GM23338 (cell line): ENCODE results near the gene OTOA. TPM values are rescaled to one million over a fixed set of nuclear protein-coding genes. Genes with fewer than 3 reads are reported as not detected.

ENCODE experiments used
- ATAC-seq: fragments of 200-7000 bp; cut with Tn5 transposase; 3 replicates; pipeline ENCODE4 v1.9.1; 2020
- DNase-seq: peaks from one replicate; pipeline ENCODE4 v3.0.0-alpha.2; 2015; ENCODE audit warnings: low spot score
- H2AFZ ChIP-seq: fragments of 200-600 bp; sonication (generic); 2 replicates; pipeline ENCODE4 v1.8.0; 2016; ENCODE audit warnings: antibody characterized with exemption, mild to moderate bottlenecking, moderate library complexity
- H3F3A ChIP-seq: fragments of 200-600 bp; sonication (generic); replicated peaks from 2 replicates; pipeline ENCODE4 v1.8.0; 2017; ENCODE audit warnings: antibody characterized with exemption, mixed run types, low read depth
- H3K27ac ChIP-seq: fragments of 200-600 bp; sonication (generic); 2 replicates; pipeline ENCODE4 v1.6.1; 2016; ENCODE audit warnings: low read depth
- H3K27me3 ChIP-seq: fragments of 200-600 bp; sonication (generic); 2 replicates; pipeline ENCODE4 v1.8.0; 2016; ENCODE audit warnings: mild to moderate bottlenecking, mixed run types, moderate library complexity; ENCODE audit not compliant: insufficient read depth
- H3K36me3 ChIP-seq: fragments of 200-600 bp; sonication (generic); 2 replicates; pipeline ENCODE4 v1.8.0; 2016; ENCODE audit warnings: mild to moderate bottlenecking; ENCODE audit not compliant: insufficient read depth
- H3K4me1 ChIP-seq: fragments of 200-600 bp; sonication (generic); 2 replicates; pipeline ENCODE4 v1.8.0; 2016; ENCODE audit warnings: mild to moderate bottlenecking, moderate library complexity; ENCODE audit not compliant: insufficient read depth
- H3K4me2 ChIP-seq: fragments of 200-600 bp; sonication (generic); 2 replicates; pipeline ENCODE4 v1.7.1; 2017; ENCODE audit warnings: mixed run types
- H3K4me3 ChIP-seq: fragments of 200-600 bp; sonication (generic); 2 replicates; pipeline ENCODE4 v1.6.1; 2016; ENCODE audit warnings: mixed run types
- H3K79me2 ChIP-seq: fragments of 200-600 bp; sonication (generic); replicated peaks from 2 replicates; pipeline ENCODE4 v1.8.0; 2017; ENCODE audit warnings: mild to moderate bottlenecking; ENCODE audit not compliant: insufficient read depth
- H3K9me2 ChIP-seq: fragments of 200-600 bp; sonication (generic); 2 replicates; pipeline ENCODE4 v1.8.0; 2017; ENCODE audit not compliant: insufficient read depth
- H4K20me1 ChIP-seq: fragments of 200-600 bp; sonication (generic); replicated peaks from 2 replicates; pipeline ENCODE4 v1.8.0; 2017; ENCODE audit warnings: mild to moderate bottlenecking; ENCODE audit not compliant: insufficient read depth
- H3K27ac Mint-ChIP-seq: 2 replicates; pipeline ENCODE4 v1.8.0; 2020; ENCODE audit warnings: inconsistent platforms, mild to moderate bottlenecking, moderate library complexity, mixed read lengths
- H3K27me3 Mint-ChIP-seq: 3 replicates; pipeline ENCODE4 v1.8.0; 2022; ENCODE audit warnings: low read depth, mild to moderate bottlenecking, moderate library complexity, mixed read lengths, inconsistent platforms; ENCODE audit not compliant: insufficient read depth, poor library complexity
- H3K36me3 Mint-ChIP-seq: 3 replicates; pipeline ENCODE4 v1.8.0; 2021; ENCODE audit warnings: low read depth, mild to moderate bottlenecking, inconsistent platforms, moderate library complexity, mixed read lengths
- H3K4me1 Mint-ChIP-seq: 3 replicates; pipeline ENCODE4 v1.8.0; 2020; ENCODE audit warnings: mild to moderate bottlenecking, inconsistent platforms, mixed read lengths
- H3K4me3 Mint-ChIP-seq: 3 replicates; pipeline ENCODE4 v1.8.0; 2021; ENCODE audit warnings: moderate library complexity, mild to moderate bottlenecking, inconsistent platforms, mixed read lengths
- H3K9me3 Mint-ChIP-seq: 3 replicates; pipeline ENCODE4 v1.8.0; 2020; ENCODE audit warnings: moderate library complexity, mild to moderate bottlenecking, inconsistent platforms, mixed read lengths
- CREB1 ChIP-seq: fragments of 250-450 bp; sonication (Bioruptor Pico); IDR thresholded peaks from 2 replicates; pipeline ENCODE4 v1.5.0; 2020; ENCODE audit warnings: low read depth, mild to moderate bottlenecking, moderate library complexity
- EZH2 ChIP-seq: fragments of 200-600 bp; sonication (generic); IDR thresholded peaks from one replicate; pipeline ENCODE4 v1.8.0; 2017; ENCODE audit warnings: antibody characterized with exemption, mild to moderate bottlenecking, low read depth; ENCODE audit not compliant: unreplicated experiment
- JUNB ChIP-seq: IDR thresholded peaks from one replicate; pipeline ENCODE4 v1.6.1; 2016; ENCODE audit warnings: antibody characterized with exemption; ENCODE audit not compliant: unreplicated experiment
- NANOG ChIP-seq: IDR thresholded peaks from 2 replicates; pipeline ENCODE4 v1.6.1; 2016; ENCODE audit warnings: antibody characterized with exemption, borderline replicate concordance
- POLR2AphosphoS5 ChIP-seq: IDR thresholded peaks from 2 replicates; pipeline ENCODE4 v1.6.1; 2016; ENCODE audit warnings: antibody characterized with exemption, low read depth
- STAT1 ChIP-seq: IDR thresholded peaks from one replicate; pipeline ENCODE4 v1.6.1; 2016; ENCODE audit warnings: antibody characterized with exemption; ENCODE audit not compliant: unreplicated experiment
- ZNF114 ChIP-seq: fragments of 250-450 bp; sonication (Bioruptor Pico); IDR thresholded peaks from 2 replicates; pipeline ENCODE4 v1.5.0; 2020; ENCODE audit warnings: mild to moderate bottlenecking, moderate library complexity
- polyA plus RNA-seq: library from polyadenylated mRNA; unstranded; fragments of >200 nt; fragmentation: Nextera tagmentation; extraction: Ambion mirVana; gene quantifications from 2 replicates; pipeline ENCODE4 v1.2.1, GENCODE V29; 2016
- total RNA-seq: library from RNA; depleted of rRNA; stranded (reverse); fragments of >200 nt; shearing (Covaris generic); gene quantifications from 2 replicates; pipeline ENCODE4 v1.2.3, GENCODE V29; 2014
- TF ChIP-seq, protein P1 (sequence below): fragments of 250-450 bp; sonication (Bioruptor Pico); IDR thresholded peaks from 2 replicates; pipeline ENCODE4 v1.5.0; 2020; ENCODE audit warnings: mild to moderate bottlenecking, moderate library complexity
- TF ChIP-seq, protein P2 (sequence below), 2 experiments: fragments of 200-600 bp in 1 of 2; sonication (generic) in 1 of 2; conservative IDR thresholded peaks; 2 replicates each; pipeline versions ENCODE4 v1.5.1 to v1.6.1; 2016 to 2017; ENCODE audit warnings: antibody characterized with exemption in 2 of 2, low read depth in 2 of 2, mild to moderate bottlenecking in 2 of 2, moderate library complexity in 1 of 2
- TF ChIP-seq, protein P3 (sequence below): IDR thresholded peaks from one replicate; pipeline ENCODE4 v1.6.1; 2018; ENCODE audit warnings: antibody characterized with exemption; ENCODE audit not compliant: unreplicated experiment

OTOA gene
- total and polyA plus RNA-seq, 2 experiments from 2014 or later, result 0.16 to 0.17 TPM

DNA sequence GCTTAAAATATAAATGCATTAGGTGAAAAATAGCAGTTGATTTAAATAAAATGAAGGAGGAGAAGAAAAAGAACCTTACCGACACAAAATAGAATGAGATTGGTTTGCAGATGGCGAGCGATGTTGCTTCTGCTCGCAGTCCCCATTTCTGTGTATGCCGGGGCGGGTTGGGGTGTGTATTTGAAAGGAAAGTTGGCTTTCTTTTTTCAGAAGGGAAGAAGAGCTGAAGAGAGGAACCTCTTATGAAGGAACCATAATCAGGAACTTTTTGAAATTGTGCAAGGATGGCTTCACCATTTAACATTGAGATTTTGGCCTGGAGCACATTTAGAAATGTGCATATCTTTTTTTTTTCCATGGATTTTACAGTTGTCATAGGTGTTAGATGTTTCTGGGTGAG is 11.3 kb upstream of the OTOA start, which contains the start of gene IGSF6:
Gene IGSF6 (minus strand): TSS at position 156 of the 400 bp plus-strand sequence. CDS start 10 bp downstream, at position 146.
- peak within 1 kb of the TSS; percentile 33; the same call in 1 of the 2 replicates for H3K27ac Mint-ChIP-seq
- TF ChIP-seq ZNF114, result no peak
- TF ChIP-seq NANOG, result no peak
- no peak for TF ChIP-seq JUNB
- no peak within 1 kb of the TSS for H3K4me2 ChIP-seq
- H4K20me1 ChIP-seq, result no peaks in the 10 kb centered on the region; the same call in 1 of the 2 replicates
- no peaks in the 10 kb centered on the region for H3K9me2 ChIP-seq
- H3K36me3 Mint-ChIP-seq, result 0 out of 3 replicates have a peak, but pooled peaks cover 10% of the 10 kb centered on the region
- H3K79me2 ChIP-seq, result peaks cover 24% of the 10 kb centered on the region
- H3K36me3 ChIP-seq, result no peaks in the 10 kb centered on the region
- no peaks in the 10 kb centered on the region for H3K9me3 Mint-ChIP-seq
- H3K27me3 Mint-ChIP-seq, result no peaks in the 10 kb centered on the region
- no peaks in the 10 kb centered on the region for H3F3A ChIP-seq
- H3K4me3 ChIP-seq, result no peak within 1 kb of the TSS
- ATAC-seq, result no peak
- H3K4me3 Mint-ChIP-seq, result no peak within 1 kb of the TSS
- no peaks in the 10 kb centered on the region for H3K4me1 ChIP-seq
- no peaks in the 10 kb centered on the region for H3K27me3 ChIP-seq
- H2AFZ ChIP-seq, result no peak within 1 kb of the TSS
- H3K4me1 Mint-ChIP-seq, result no peaks in the 10 kb centered on the region; the same call in 1 of the 3 replicates
- no peak for DNase-seq
- no peak within 1 kb of the TSS for H3K27ac ChIP-seq

DNA sequence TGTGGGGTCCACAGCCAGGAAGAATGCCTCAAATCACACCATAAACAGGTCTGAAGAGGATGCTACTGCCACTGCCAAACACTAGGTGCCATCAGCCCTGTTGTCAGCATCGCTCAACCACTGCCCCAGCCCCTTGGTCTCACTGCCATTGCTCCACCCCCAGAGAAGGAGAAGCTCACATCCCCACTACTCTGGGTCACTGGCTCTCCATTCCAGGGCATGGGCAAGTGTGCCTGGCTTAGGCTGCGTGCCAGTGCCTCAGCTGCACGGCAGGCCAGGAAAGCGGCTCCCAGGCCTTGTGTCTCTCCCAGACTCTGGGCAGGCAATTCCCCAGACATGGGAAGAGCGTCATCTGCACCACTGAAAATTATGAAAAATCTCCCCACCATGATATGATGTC is 10.2 kb upstream of the OTOA start:
- Histone ChIP-seq H2AFZ (no peak overlapping the region), H3K4me2 (no peak overlapping the region), H3K9me2 (no peaks in the 10 kb centered on the region), H3K36me3 (no peaks in the 10 kb centered on the region), H3F3A (no peaks in the 10 kb centered on the region), H3K27ac (no peak overlapping the region), H3K79me2 (peaks cover 19% of the 10 kb centered on the region), H4K20me1 (no peaks in the 10 kb centered on the region; the same call in 1 of the 2 replicates), H3K4me3 (no peak overlapping the region), H3K27me3 (no peaks in the 10 kb centered on the region), H3K4me1 (no peaks in the 10 kb centered on the region)
- Mint-ChIP-seq H3K4me3 (no peak overlapping the region), H3K27ac (peak overlapping the region; percentile 33; the same call in 1 of the 2 replicates), H3K36me3 (0 out of 3 replicates have a peak, but pooled peaks cover 10% of the 10 kb centered on the region), H3K4me1 (no peaks in the 10 kb centered on the region; the same call in 1 of the 3 replicates), H3K27me3 (peaks cover 4% of the 10 kb centered on the region), H3K9me3 (no peaks in the 10 kb centered on the region)
- ATAC-seq (peak; percentile 90), DNase-seq (peak; percentile 39)
- TF ChIP-seq, protein P1, sequence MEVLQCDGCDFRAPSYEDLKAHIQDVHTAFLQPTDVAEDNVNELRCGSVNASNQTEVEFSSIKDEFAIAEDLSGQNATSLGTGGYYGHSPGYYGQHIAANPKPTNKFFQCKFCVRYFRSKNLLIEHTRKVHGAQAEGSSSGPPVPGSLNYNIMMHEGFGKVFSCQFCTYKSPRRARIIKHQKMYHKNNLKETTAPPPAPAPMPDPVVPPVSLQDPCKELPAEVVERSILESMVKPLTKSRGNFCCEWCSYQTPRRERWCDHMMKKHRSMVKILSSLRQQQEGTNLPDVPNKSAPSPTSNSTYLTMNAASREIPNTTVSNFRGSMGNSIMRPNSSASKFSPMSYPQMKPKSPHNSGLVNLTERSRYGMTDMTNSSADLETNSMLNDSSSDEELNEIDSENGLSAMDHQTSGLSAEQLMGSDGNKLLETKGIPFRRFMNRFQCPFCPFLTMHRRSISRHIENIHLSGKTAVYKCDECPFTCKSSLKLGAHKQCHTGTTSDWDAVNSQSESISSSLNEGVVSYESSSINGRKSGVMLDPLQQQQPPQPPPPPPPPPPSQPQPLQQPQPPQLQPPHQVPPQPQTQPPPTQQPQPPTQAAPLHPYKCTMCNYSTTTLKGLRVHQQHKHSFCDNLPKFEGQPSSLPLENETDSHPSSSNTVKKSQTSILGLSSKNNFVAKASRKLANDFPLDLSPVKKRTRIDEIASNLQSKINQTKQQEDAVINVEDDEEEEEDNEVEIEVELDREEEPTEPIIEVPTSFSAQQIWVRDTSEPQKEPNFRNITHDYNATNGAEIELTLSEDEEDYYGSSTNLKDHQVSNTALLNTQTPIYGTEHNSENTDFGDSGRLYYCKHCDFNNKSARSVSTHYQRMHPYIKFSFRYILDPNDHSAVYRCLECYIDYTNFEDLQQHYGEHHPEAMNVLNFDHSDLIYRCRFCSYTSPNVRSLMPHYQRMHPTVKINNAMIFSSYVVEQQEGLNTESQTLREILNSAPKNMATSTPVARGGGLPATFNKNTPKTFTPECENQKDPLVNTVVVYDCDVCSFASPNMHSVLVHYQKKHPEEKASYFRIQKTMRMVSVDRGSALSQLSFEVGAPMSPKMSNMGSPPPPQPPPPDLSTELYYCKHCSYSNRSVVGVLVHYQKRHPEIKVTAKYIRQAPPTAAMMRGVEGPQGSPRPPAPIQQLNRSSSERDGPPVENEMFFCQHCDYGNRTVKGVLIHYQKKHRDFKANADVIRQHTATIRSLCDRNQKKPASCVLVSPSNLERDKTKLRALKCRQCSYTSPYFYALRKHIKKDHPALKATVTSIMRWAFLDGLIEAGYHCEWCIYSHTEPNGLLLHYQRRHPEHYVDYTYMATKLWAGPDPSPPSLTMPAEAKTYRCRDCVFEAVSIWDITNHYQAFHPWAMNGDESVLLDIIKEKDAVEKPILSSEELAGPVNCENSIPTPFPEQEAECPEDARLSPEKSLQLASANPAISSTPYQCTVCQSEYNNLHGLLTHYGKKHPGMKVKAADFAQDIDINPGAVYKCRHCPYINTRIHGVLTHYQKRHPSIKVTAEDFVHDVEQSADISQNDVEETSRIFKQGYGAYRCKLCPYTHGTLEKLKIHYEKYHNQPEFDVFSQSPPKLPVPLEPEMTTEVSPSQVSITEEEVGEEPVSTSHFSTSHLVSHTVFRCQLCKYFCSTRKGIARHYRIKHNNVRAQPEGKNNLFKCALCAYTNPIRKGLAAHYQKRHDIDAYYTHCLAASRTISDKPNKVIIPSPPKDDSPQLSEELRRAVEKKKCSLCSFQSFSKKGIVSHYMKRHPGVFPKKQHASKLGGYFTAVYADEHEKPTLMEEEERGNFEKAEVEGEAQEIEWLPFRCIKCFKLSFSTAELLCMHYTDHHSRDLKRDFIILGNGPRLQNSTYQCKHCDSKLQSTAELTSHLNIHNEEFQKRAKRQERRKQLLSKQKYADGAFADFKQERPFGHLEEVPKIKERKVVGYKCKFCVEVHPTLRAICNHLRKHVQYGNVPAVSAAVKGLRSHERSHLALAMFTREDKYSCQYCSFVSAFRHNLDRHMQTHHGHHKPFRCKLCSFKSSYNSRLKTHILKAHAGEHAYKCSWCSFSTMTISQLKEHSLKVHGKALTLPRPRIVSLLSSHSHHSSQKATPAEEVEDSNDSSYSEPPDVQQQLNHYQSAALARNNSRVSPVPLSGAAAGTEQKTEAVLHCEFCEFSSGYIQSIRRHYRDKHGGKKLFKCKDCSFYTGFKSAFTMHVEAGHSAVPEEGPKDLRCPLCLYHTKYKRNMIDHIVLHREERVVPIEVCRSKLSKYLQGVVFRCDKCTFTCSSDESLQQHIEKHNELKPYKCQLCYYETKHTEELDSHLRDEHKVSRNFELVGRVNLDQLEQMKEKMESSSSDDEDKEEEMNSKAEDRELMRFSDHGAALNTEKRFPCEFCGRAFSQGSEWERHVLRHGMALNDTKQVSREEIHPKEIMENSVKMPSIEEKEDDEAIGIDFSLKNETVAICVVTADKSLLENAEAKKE (CRISPR knock-in tag), result no peak
- no peak for TF ChIP-seq ZNF114
- TF ChIP-seq, protein P2, sequence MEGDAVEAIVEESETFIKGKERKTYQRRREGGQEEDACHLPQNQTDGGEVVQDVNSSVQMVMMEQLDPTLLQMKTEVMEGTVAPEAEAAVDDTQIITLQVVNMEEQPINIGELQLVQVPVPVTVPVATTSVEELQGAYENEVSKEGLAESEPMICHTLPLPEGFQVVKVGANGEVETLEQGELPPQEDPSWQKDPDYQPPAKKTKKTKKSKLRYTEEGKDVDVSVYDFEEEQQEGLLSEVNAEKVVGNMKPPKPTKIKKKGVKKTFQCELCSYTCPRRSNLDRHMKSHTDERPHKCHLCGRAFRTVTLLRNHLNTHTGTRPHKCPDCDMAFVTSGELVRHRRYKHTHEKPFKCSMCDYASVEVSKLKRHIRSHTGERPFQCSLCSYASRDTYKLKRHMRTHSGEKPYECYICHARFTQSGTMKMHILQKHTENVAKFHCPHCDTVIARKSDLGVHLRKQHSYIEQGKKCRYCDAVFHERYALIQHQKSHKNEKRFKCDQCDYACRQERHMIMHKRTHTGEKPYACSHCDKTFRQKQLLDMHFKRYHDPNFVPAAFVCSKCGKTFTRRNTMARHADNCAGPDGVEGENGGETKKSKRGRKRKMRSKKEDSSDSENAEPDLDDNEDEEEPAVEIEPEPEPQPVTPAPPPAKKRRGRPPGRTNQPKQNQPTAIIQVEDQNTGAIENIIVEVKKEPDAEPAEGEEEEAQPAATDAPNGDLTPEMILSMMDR (conservative IDR thresholded peaks at IDR 0.05; ENCODE audit: low read depth in 2 of 2), result no peak; a peak in 1 of 4 replicates
- no peak for TF ChIP-seq EZH2
- no peak for TF ChIP-seq NANOG
- no peak for TF ChIP-seq JUNB
- no peak for TF ChIP-seq STAT1
- TF ChIP-seq, protein P3, sequence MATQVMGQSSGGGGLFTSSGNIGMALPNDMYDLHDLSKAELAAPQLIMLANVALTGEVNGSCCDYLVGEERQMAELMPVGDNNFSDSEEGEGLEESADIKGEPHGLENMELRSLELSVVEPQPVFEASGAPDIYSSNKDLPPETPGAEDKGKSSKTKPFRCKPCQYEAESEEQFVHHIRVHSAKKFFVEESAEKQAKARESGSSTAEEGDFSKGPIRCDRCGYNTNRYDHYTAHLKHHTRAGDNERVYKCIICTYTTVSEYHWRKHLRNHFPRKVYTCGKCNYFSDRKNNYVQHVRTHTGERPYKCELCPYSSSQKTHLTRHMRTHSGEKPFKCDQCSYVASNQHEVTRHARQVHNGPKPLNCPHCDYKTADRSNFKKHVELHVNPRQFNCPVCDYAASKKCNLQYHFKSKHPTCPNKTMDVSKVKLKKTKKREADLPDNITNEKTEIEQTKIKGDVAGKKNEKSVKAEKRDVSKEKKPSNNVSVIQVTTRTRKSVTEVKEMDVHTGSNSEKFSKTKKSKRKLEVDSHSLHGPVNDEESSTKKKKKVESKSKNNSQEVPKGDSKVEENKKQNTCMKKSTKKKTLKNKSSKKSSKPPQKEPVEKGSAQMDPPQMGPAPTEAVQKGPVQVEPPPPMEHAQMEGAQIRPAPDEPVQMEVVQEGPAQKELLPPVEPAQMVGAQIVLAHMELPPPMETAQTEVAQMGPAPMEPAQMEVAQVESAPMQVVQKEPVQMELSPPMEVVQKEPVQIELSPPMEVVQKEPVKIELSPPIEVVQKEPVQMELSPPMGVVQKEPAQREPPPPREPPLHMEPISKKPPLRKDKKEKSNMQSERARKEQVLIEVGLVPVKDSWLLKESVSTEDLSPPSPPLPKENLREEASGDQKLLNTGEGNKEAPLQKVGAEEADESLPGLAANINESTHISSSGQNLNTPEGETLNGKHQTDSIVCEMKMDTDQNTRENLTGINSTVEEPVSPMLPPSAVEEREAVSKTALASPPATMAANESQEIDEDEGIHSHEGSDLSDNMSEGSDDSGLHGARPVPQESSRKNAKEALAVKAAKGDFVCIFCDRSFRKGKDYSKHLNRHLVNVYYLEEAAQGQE, result no peak
- TF ChIP-seq CREB1 (CRISPR knock-in tag), result no peak
- TF ChIP-seq POLR2AphosphoS5, result no peak
